Putamen (tissue), 1 donor: ENCODE measurements around the gene DEPDC5.
"Not testable (repeated sequence)": the region's sequence is repeated elsewhere in the genome, so short reads cannot be mapped to it uniquely, and the experiment has no call there.

ENCODE experiments used
- DNase-seq: peaks from one replicate; pipeline ENCODE4 v3.0.0-alpha.2; 2016; ENCODE audit warnings: low spot score

The DEPDC5 gene

DNA sequence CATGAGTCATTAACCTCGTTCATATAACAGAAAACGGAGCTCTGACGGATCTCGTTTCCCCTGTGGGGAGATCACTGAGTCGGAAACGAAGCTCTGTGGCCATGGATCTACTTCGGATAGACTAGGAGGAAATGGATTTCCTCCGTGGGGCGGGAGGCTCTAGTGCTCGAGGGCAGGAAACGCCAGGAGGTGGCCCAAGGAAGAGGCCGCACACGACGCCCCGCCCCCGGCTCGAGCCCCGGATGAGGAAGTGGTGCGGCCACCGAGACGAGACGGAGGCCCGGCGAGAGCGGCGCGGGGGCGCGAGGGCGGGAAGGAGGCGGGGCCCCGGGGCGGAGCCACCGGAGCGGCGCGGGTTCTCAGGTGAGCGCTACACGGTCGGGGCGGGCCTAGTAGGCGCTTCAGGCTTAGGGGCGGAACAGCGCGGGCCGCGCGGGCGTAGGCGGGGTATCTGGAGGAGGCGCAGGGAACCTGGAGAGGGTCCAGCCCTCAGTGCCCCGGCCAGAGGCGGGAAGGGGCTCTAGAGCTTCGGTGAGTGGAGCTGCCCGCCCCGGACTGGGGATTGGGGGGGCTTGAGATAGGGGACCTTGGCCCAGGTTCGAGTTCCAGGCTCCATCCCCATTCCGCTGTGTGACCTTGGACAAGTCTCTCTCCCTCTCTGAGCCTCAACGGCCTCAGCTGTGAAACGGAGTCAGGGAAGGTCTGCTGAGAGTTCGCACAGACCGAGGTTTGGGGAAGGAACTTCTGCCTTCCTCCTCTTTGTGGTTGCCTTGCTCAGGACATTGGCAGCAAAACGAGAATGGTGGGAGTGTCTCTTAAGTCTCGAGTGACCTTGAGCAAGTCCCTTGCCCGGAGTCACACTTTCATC is at the start of gene DEPDC5:
DEPDC5 (plus strand) TSS at position 386 of the 868 bp plus-strand sequence. CDS start 903 bp downstream, outside the sequence.
- peak; percentile 95 for DNase-seq

GRCh38 chr22:31707519-31707918 is 46.3 kb upstream of the DEPDC5 start:
- no peak for DNase-seq

DNA sequence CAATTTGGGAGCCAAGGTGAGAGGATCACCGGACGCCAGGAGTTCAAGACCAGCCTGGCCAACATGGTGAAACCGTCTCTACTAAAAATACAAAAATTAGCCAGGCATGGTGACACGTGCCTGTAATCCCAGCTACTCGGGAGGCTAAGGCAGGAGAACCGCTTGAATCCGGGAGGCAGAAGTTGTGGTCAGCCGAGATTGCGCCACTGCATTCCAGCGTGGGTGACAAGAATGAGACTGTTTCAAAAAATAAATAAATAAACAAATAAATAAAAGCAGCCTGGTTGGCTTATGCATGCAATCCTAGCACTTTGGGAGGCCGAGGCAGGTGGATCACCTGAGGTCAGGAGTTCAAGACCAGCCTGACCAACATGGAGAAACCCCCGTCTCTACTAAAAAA is 42.6 kb upstream of the DEPDC5 start:
- DNase-seq = not testable (repeated sequence)

GRCh38 chr22:31715147-31715778 is 38.6 kb upstream of the DEPDC5 start:
- DNase-seq = no peak

GRCh38 chr22:31719850-31720471 is 33.9 kb upstream of the DEPDC5 start:
- no peak for DNase-seq

GRCh38 chr22:31723723-31724122 is 30.1 kb upstream of the DEPDC5 start:
- DNase-seq = no peak

- no peak for DNase-seq
Observed at GRCh38 chr22:31726692-31727091, 27.1 kb upstream of the DEPDC5 start.

GRCh38 chr22:31728857-31729256 is 25.0 kb upstream of the DEPDC5 start:
- DNase-seq = no peak

- DNase-seq = no peak
Observed at GRCh38 chr22:31730344-31730711, 23.5 kb upstream of the DEPDC5 start.

DNA sequence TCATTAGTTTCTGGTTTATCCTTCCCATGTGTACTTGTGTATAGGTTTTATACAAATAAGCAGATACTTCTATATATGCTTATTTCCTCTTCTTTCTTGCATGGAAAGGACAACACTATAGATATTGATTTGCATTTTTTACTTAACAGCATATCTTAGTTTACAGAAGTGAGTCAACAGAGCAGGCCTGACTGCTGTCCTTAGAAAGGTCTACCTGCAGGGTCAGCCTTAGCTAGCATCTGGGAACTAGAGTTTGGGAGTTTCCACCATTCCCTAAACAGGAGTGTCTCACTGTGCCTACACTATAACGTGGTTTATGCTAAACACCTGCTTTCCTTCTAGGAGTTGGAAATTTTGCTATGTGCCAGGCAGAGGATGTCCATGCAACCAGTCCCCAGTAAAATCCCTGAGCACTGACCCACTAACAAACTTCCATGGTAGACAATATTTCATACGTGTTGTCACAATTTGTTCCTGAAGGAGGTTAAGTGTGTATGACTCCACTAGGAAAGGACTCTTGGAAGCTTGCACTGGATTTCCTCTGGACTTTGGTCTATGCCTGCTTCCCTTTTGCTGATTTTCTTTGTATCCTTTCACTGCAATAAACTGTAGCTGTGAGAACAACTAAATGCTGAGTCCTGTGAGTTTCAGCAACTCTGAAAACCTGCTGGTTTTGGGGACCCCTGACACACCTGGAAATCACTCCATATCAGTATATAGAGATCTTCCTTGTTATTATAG is 21.6 kb upstream of the DEPDC5 start:
- DNase-seq = no peak

GRCh38 chr22:31733580-31734079 is 20.2 kb upstream of the DEPDC5 start:
- no peak for DNase-seq

DNA sequence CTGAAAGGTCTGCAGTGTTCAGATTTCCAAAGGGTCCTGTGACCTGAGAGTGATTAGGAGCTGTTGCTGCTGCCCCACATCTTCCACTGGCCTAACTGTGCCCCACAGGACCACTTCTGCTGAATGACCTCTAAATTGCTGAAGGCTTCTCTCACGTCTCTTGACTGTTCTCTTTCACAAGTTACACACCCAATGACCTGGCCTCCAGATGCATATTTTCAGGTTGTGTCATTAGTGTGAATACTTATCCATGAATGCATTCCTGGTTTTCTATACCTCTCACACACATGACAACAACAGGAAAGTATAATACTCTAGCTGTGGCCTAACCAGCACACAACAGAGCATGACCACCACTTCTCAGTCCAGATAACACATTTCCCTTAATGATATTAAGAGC is 19.3 kb upstream of the DEPDC5 start:
- no peak for DNase-seq

DNA sequence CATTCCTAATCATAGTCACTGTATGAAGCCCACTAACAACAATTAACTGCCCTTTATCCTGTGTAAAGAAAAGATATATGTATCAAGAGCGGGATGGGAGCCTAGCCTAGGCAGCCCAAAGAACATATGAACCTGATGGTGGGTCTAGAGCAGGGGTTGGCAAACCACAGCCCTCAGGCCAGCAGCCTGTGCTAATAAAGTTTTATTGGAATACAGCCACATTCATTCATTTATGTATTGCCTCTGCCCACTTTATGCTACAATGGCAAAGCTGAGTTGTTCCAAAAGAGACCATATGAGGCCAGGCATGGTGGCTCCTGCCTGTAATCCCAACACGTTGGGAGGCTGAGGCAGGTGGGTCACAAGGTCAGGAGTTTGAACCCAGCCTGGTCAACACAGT is 17.4 kb upstream of the DEPDC5 start:
- DNase-seq = no peak

GRCh38 chr22:31737932-31738331 is 15.9 kb upstream of the DEPDC5 start:
- DNase-seq = no peak

GRCh38 chr22:31738566-31738965 is 15.3 kb upstream of the DEPDC5 start:
- no peak for DNase-seq

GRCh38 chr22:31739795-31740201 is 14.0 kb upstream of the DEPDC5 start:
- DNase-seq = no peak

DNA sequence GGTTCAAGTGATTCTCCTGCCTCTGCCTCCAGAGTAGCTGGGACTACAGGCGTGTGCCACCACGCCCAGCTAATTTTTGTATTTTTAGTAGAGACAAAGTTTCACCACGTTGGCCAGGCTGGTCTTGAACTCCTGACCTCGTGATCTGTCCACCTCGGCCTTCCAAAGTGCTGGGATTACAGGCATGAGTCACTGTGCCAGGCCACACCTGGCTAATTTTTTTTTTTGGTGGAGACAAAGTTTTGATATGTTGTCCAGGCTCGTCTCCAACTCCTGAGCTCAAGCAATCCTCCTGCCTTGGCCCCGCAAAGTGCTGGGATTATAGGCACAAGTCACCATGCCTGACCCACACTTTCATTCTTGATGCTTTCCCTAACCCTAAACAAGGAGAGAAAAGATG is 13.5 kb upstream of the DEPDC5 start:
- DNase-seq = not testable (repeated sequence)

DNA sequence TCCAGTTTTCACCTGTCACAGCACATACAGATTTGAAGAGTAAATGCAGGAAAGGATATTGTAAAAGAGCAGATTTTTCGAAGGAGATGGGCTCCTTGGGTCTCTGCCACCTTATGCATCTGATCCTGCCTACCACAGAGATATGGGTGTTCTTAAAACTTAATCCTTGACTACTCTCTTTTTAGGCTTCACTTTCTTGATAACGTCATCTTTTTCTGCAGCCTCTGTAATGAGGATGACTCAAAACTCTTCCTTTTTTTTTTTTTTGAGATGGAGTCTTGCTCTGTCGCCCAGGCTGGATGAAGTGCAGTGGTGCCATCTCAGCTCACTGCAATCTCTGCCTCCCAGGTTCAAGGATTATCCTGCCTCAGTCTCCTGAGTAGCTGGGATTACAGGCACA is 11.7 kb upstream of the DEPDC5 start:
- DNase-seq = no peak

DNA sequence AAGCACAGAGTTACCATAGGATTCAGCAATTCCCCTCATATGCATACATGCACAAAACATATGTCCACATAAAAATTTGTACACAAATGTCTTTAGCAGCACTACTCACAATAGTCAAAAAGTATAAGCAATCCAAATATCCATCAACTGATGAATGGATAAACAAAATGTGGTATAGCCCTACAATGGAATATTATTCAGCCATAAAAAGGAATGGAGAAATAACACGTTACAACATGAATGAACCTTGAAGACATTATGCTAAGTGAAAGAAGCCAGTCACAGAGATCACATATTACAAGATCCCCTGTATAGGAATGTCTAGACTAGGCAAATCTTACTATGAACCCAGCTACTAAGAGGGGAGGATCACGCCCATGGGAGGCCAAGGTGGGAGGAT is 11.1 kb upstream of the DEPDC5 start:
- DNase-seq = no peak

DNA sequence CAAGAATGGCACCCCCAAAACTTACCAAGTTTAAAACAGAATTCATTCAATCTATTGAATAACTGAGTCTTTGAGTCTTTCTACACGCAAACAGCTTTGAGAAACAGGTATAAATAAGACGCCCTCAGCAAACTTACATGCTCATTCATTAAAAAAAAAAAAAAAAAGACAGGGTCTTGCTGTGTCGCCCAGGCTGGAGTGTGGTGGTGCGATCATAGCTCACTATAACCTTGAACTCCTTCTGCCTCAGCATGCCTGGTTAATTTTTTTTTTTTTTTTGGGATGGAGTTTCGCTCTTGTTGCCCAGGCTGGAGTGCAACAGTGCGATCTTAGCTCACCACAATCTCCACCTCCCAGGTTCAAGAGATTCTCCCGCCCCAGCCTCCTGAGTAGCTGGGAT is 9.9 kb upstream of the DEPDC5 start:
- no peak for DNase-seq

GRCh38 chr22:31747441-31747840 is 6.4 kb upstream of the DEPDC5 start:
- DNase-seq = no peak

- no peak for DNase-seq
Observed at GRCh38 chr22:31748490-31748889, 5.3 kb upstream of the DEPDC5 start.
